ENCODE data around the gene RAD54L2.
A peak's percentile ranks its signal among the peaks of the same experiment; 100 is the strongest.
"Not testable (repeated sequence)": the region's sequence is repeated elsewhere in the genome, so short reads cannot be mapped to it uniquely, and the experiment has no call there.

The RAD54L2 gene

DNA sequence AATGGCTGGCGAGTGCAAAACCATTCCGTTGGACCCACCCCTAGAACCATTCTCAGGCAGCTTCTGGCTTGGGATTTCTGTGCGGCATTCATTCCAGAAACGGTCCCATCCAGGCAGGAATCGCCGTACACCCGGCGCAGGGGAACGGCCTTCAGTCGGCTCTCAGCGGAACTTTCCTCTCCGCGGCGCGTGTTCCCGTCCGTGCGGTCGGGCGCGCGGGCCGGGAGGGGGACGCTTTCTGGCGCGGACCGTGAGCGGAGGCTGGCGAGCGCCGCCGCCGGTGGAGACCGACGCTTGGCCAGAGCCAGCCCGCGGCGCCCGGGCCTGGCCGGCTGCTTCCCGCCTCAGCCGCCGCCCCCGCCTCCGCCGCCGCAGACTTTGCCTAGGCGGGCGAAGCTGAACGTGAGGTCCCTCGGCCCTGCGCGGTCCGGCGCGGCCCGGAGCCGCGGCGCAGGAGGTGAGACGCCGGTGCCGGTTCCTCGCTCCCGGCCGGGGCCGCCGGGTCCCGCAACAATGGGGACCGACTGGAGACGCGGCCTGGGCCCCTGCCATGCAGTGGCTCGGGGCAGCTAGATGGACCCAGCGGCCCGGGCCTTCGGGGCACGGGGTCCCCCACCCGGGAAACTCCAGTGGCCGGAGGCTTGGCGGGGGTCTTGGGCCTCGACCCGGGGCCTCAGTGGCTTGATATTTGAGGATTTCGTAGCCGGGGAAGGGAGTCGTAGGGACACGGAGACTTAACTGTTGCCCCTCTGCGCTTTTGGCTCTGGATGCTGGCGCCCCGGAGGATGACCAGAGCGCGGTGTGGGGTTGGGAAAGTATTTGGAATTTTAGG is at the start of gene RAD54L2:
TSS of gene RAD54L2 (plus strand) at position 261 of the 832 bp plus-strand sequence. CDS start 51,702 bp downstream, outside the sequence.
- peaks cover 3% of the 10 kb centered on the region for H3K36me3 Mint-ChIP-seq
- H3K9me3 Mint-ChIP-seq (ENCODE audit: low read depth): no peaks in the 10 kb centered on the region
- H3K4me3 Mint-ChIP-seq: peak within 1 kb of the TSS; percentile 95
- no peaks in the 10 kb centered on the region for H3K27me3 Mint-ChIP-seq
- H3K4me1 Mint-ChIP-seq (ENCODE audit: low read depth): peaks cover 40% of the 10 kb centered on the region
- peak within 1 kb of the TSS; percentile 96 for H3K27ac Mint-ChIP-seq

DNA sequence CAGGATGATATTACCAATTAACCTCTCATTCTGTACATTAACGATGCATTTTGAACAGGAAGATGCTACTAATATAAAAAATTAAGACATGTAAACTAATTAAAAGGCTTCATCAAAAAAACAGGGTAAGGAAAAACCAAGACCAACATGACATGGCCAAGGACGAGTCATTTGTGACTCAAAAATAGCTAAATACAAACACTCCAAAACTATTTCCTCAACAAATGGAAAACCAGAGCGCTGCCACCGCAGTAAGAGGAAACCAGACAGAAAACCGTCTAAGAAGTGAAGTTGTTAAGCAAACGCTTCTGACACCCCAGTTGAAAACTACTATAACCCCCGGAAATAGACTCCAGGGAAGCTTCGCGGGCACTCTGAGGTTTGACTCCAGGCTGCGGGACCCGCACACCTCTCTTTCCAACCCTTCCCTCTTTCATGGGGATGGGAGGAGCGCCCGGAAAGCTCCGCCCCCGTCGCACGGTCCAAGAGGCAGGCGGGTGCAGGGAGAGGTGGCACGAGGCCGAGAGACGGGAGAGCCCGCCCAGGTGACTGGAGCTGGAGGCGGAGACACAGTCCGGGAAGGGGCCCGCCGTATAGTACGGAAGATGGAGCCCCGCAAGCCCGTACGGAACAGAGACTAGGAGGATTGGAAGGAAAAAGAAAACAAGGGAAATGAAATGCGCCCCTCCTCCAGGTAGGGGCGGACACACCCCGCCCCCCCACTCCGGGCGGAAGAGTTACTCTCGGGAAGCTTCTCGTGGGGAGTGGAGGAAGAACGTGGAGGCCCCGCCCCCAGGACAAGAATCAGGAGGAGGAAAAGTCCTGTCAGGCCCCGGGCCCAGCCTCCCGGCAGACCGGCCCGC is 39.4 kb upstream of the RAD54L2 start:
- Mint-ChIP-seq H3K36me3 (no peaks in the 10 kb centered on the region), H3K27ac (peak overlapping the region; percentile 96), H3K4me3 (peak overlapping the region; percentile 95), H3K27me3 (no peaks in the 10 kb centered on the region), H3K9me3 (ENCODE audit: low read depth) (no peaks in the 10 kb centered on the region), H3K4me1 (ENCODE audit: low read depth) (peaks cover 24% of the 10 kb centered on the region)

GRCh38 chr3:51500632-51501131 is 37.8 kb upstream of the RAD54L2 start:
- peak overlapping the region; percentile 96 for H3K27ac Mint-ChIP-seq
- peak overlapping the region; percentile 20 for H3K4me3 Mint-ChIP-seq
- H3K9me3 Mint-ChIP-seq (ENCODE audit: low read depth): no peaks in the 10 kb centered on the region
- H3K36me3 Mint-ChIP-seq: no peaks in the 10 kb centered on the region
- H3K27me3 Mint-ChIP-seq: no peaks in the 10 kb centered on the region
- H3K4me1 Mint-ChIP-seq (ENCODE audit: low read depth): peaks cover 24% of the 10 kb centered on the region

DNA sequence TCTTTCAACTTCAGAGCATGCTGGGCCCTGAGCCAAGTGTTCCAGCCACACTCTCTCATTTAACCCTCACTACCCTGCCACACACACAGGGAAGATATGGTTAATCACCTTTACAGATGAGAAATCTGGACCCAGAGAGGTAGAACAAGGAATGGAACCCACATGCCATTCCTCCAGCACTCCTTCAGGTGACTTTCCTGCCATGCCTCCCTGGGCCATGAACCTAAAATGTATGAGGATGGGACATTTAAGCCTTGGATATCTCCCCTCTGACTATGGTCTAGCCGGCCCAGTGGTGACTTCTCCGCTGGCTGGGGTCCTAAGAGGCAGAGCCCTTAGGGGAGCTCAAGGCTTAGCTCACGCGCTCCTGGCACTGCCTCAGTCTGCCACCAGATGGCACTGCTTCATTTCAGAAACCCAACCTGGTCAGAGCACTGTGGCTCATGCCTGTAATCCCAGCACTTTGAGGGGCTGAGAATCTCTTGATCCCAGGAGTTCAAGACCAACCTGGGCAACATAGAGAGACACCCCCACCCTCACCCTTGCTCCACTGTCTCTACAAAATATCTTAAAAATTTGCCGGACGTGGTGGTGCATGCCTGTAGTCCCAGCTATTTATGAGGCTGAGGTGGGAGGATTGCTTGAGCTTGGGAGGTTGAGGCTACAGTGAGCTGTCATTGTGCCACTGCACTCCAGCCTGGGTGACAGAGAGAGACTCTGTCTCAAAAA is 36.5 kb upstream of the RAD54L2 start:
- no peaks in the 10 kb centered on the region for H3K9me3 Mint-ChIP-seq (ENCODE audit: low read depth)
- peaks cover 15% of the 10 kb centered on the region for H3K4me1 Mint-ChIP-seq (ENCODE audit: low read depth)

GRCh38 chr3:51502562-51502910 is 36.0 kb upstream of the RAD54L2 start:
- H3K36me3 Mint-ChIP-seq: no peaks in the 10 kb centered on the region
- no peaks in the 10 kb centered on the region for H3K9me3 Mint-ChIP-seq (ENCODE audit: low read depth)
- peaks cover 15% of the 10 kb centered on the region for H3K4me1 Mint-ChIP-seq (ENCODE audit: low read depth)

More for the DNA sequence above, 36.5 kb upstream of the RAD54L2 start:
- H3K27me3 Mint-ChIP-seq: no peaks in the 10 kb centered on the region
- no peaks in the 10 kb centered on the region for H3K36me3 Mint-ChIP-seq
- H3K4me3 Mint-ChIP-seq: peak overlapping the region; percentile 62
- peak overlapping the region; percentile 64 for H3K27ac Mint-ChIP-seq

DNA sequence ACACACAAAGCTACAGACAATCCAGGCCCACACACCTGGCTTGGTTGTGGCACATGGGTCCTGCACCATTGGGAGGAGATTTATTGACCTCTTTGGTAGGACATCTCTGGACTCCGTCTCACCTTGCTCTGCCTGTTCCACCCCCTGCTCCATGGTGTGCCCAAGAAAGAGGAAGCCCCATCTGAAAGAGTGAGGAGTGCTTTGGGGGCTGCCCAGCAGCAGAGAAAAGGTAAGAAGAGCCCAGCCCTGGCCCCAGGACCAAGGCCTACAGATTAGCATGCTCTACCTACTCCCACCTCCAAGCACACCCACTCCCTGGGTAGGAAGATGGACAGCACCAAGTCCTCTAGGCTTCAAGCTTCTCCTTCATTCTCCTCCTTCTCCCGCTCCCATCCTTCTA is 35.5 kb upstream of the RAD54L2 start:
- Mint-ChIP-seq H3K4me1 (ENCODE audit: low read depth) (peaks cover 15% of the 10 kb centered on the region), H3K36me3 (no peaks in the 10 kb centered on the region), H3K27ac (no peak overlapping the region), H3K9me3 (ENCODE audit: low read depth) (no peaks in the 10 kb centered on the region), H3K27me3 (no peaks in the 10 kb centered on the region), H3K4me3 (no peak overlapping the region)

More at GRCh38 chr3:51502562-51502910, 36.0 kb upstream of the RAD54L2 start:
- Mint-ChIP-seq H3K27me3 (no peaks in the 10 kb centered on the region), H3K27ac (no peak overlapping the region), H3K4me3 (no peak overlapping the region)

GRCh38 chr3:51508255-51508654 is 30.3 kb upstream of the RAD54L2 start:
- H3K27me3 Mint-ChIP-seq: no peaks in the 10 kb centered on the region
- H3K4me3 Mint-ChIP-seq: no peak overlapping the region
- H3K4me1 Mint-ChIP-seq (ENCODE audit: low read depth): no peaks in the 10 kb centered on the region
- H3K27ac Mint-ChIP-seq: no peak overlapping the region
- H3K9me3 Mint-ChIP-seq (ENCODE audit: low read depth): no peaks in the 10 kb centered on the region
- H3K36me3 Mint-ChIP-seq: no peaks in the 10 kb centered on the region

- Mint-ChIP-seq H3K27ac (no peak overlapping the region), H3K4me1 (ENCODE audit: low read depth) (no peaks in the 10 kb centered on the region), H3K9me3 (ENCODE audit: low read depth) (no peaks in the 10 kb centered on the region), H3K27me3 (no peaks in the 10 kb centered on the region), H3K36me3 (no peaks in the 10 kb centered on the region), H3K4me3 (no peak overlapping the region)
These were observed 27.5 kb upstream of the RAD54L2 start for GRCh38 chr3:51510996-51511395.

- H3K27me3 Mint-ChIP-seq: no peaks in the 10 kb centered on the region
These were observed 24.3 kb upstream of the RAD54L2 start for GRCh38 chr3:51514210-51514609.

GRCh38 chr3:51519848-51520247 is 18.7 kb upstream of the RAD54L2 start:
- no peaks in the 10 kb centered on the region for H3K27me3 Mint-ChIP-seq
- no peaks in the 10 kb centered on the region for H3K9me3 Mint-ChIP-seq (ENCODE audit: low read depth)
- H3K36me3 Mint-ChIP-seq: no peaks in the 10 kb centered on the region
- H3K4me3 Mint-ChIP-seq: no peak overlapping the region
- H3K4me1 Mint-ChIP-seq (ENCODE audit: low read depth): peaks cover 3% of the 10 kb centered on the region
- H3K27ac Mint-ChIP-seq: no peak overlapping the region

More at GRCh38 chr3:51514210-51514609, 24.3 kb upstream of the RAD54L2 start:
- Mint-ChIP-seq H3K4me1 (ENCODE audit: low read depth) (no peaks in the 10 kb centered on the region), H3K4me3 (no peak overlapping the region), H3K36me3 (no peaks in the 10 kb centered on the region), H3K9me3 (ENCODE audit: low read depth) (no peaks in the 10 kb centered on the region), H3K27ac (no peak overlapping the region)

- not testable (repeated sequence) for H3K36me3 Mint-ChIP-seq; H3K4me3 Mint-ChIP-seq; H3K9me3 Mint-ChIP-seq (ENCODE audit: low read depth); H3K4me1 Mint-ChIP-seq (ENCODE audit: low read depth); H3K27ac Mint-ChIP-seq; H3K27me3 Mint-ChIP-seq
These were observed 17.4 kb upstream of the RAD54L2 start for GRCh38 chr3:51520906-51521730.

DNA sequence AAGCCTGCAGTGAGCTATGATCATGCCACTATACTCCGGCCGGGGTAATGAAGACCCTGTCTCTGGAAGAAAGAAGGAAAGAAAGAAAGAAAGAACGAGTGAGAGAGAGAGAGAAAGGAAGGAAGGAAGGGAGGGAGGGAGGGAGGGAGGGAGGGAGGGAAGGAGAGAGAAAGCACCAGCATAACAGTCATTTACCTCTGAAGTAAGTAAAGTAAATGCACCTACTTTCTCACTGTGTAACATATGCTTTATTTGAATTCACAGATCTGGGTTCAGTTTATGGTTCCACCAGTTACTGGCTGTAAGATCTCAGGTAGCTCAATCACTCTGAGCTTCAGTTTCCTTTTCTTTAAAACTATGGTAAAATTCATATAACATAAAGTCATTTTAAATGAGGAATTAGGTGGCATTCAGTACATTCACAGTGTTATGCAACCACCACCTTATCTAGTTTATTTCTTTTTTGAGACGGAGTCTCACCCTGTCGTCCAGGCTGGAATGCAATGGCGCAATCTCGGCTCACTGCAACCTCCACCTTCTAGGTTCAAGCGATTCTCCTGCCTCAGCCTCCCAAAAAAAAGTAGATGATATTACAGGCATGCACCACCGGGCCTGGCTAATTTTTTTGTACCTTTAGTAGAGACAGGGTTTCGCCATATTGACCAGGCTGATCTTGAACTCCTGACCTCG is 16.1 kb upstream of the RAD54L2 start:
- H3K27me3 Mint-ChIP-seq: no peaks in the 10 kb centered on the region
- H3K27ac Mint-ChIP-seq: no peak overlapping the region

DNA sequence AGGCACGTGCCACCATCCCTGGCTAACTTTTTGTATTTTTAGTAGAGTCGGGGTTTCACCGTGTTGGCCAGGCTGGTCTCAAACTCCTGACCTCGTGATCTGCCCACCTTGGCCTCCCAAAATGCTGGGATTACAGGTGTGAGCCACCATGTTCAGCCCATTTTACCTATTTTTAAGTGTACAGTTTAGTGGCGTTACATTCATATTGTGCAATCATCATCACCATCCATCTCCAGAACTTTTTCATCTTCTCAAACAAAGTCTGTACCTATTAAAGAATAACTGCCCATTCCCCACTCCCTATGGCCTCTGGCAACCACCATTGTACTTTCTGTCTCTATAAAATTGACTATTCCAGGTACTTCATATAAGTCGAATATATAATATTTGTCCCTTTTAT is 13.6 kb upstream of the RAD54L2 start:
- not testable (repeated sequence) for H3K36me3 Mint-ChIP-seq; H3K4me3 Mint-ChIP-seq; H3K27me3 Mint-ChIP-seq; H3K27ac Mint-ChIP-seq; H3K4me1 Mint-ChIP-seq (ENCODE audit: low read depth); H3K9me3 Mint-ChIP-seq (ENCODE audit: low read depth)

More for the DNA sequence above, 16.1 kb upstream of the RAD54L2 start:
- Mint-ChIP-seq H3K4me3 (no peak overlapping the region), H3K4me1 (ENCODE audit: low read depth) (peaks cover 3% of the 10 kb centered on the region), H3K9me3 (ENCODE audit: low read depth) (no peaks in the 10 kb centered on the region), H3K36me3 (no peaks in the 10 kb centered on the region)

Data from activated naive CD8-positive, alpha-beta T cell (primary cell).